PC-9 (cell line): Measurements from ENCODE around the gene GRIA1. TPM values are rescaled to one million over a fixed set of nuclear protein-coding genes. Genes with fewer than 3 reads are reported as not detected.

Source experiments
- BruUV-seq: library from RNA; stranded (reverse); fragments of 400-500 nt; replicated peaks from 2 replicates; lab custom pipeline; 2021; lab: Mats Ljungman, UMichigan
- CTCF ChIA-PET: fragments of 300-600 bp; sonication (Branson Sonifier 250); formaldehyde crosslinking; loops from one replicate; lab custom pipeline; 2022; ENCODE audit warnings: antibody characterized with exemption; lab: Charles Lee
- POLR2A ChIA-PET: fragments of 300-600 bp; sonication (Branson Sonifier 250); formaldehyde crosslinking; loops from one replicate; lab custom pipeline; 2022; ENCODE audit warnings: antibody characterized with exemption; ENCODE audit not compliant: unreplicated experiment; lab: Charles Lee
- DNase-seq, 2 experiments: peaks; one replicate each; pipeline versions ENCODE4 v3.0.0 to v3.0.0-alpha.2; 2015 to 2022; ENCODE audit warnings: mixed read lengths in 1 of 2
- H2AFZ ChIP-seq: fragments of 200-600 bp; sonication (generic); 2 replicates; pipeline ENCODE4 v1.8.1; 2017; ENCODE audit warnings: antibody characterized with exemption
- H3F3A ChIP-seq: fragments of 200-600 bp; sonication (generic); 2 replicates; pipeline ENCODE4 v1.8.1; 2017; ENCODE audit warnings: antibody characterized with exemption, mild to moderate bottlenecking, low read depth; ENCODE audit not compliant: insufficient read depth
- H3K27ac ChIP-seq: fragments of 200-600 bp; sonication (generic); 2 replicates; pipeline ENCODE4 v1.6.1; 2016; ENCODE audit warnings: mixed run types
- H3K27me3 ChIP-seq: fragments of 200-600 bp; sonication (generic); 2 replicates; pipeline ENCODE4 v1.6.1; 2016; ENCODE audit warnings: low read depth, mixed run types; ENCODE audit not compliant: insufficient read depth
- H3K36me3 ChIP-seq: fragments of 200-600 bp; sonication (generic); 2 replicates; pipeline ENCODE4 v1.6.1; 2016; ENCODE audit warnings: low read depth, mixed run types
- H3K4me1 ChIP-seq: fragments of 200-600 bp; sonication (generic); replicated peaks from 2 replicates; pipeline ENCODE4 v1.6.1; 2016; ENCODE audit warnings: mixed run types; ENCODE audit not compliant: insufficient read depth
- H3K4me2 ChIP-seq: fragments of 200-600 bp; sonication (generic); 2 replicates; pipeline ENCODE4 v1.6.1; 2017; ENCODE audit warnings: mixed run types
- H3K4me3 ChIP-seq: fragments of 200-600 bp; sonication (generic); 2 replicates; pipeline ENCODE4 v1.6.1; 2016; ENCODE audit warnings: mixed run types
- H3K79me2 ChIP-seq: fragments of 200-600 bp; sonication (generic); 2 replicates; pipeline ENCODE4 v1.6.1; 2017; ENCODE audit warnings: low read depth, mixed run types
- H3K9me2 ChIP-seq: fragments of 200-600 bp; sonication (generic); 2 replicates; pipeline ENCODE4 v1.8.1; 2017; ENCODE audit warnings: mild to moderate bottlenecking; ENCODE audit not compliant: insufficient read depth
- H3K9me3 ChIP-seq: fragments of 200-600 bp; sonication (generic); 2 replicates; pipeline ENCODE4 v1.8.1; 2016; ENCODE audit warnings: low read depth; ENCODE audit not compliant: insufficient read depth
- H4K20me1 ChIP-seq: fragments of 200-600 bp; sonication (generic); 2 replicates; pipeline ENCODE4 v1.8.1; 2017; ENCODE audit not compliant: insufficient read depth
- CTCF ChIP-seq: fragments of 200-600 bp; sonication (generic); conservative IDR thresholded peaks from 2 replicates; pipeline ENCODE4 v1.6.1; 2017; ENCODE audit warnings: mixed run types, antibody characterized with exemption, mild to moderate bottlenecking, moderate library complexity
- EZH2 ChIP-seq: fragments of 200-600 bp; sonication (generic); IDR thresholded peaks from 2 replicates; pipeline ENCODE4 v1.8.0; 2017; ENCODE audit warnings: antibody characterized with exemption, low read depth
- intact Hi-C: fragments of 100-400 bp; cut with micrococcal nuclease; formaldehyde crosslinking; loops from one replicate; pipeline ENCODE4 v1.10.0; 2022; ENCODE audit not compliant: unreplicated experiment
- total RNA-seq: library from RNA; stranded (reverse); gene quantifications from 2 replicates; pipeline ENCODE4 v1.2.3, GENCODE V29; 2021

The GRIA1 gene
- total RNA-seq, 1 experiment from 2014 or later: not detected

- no peaks in the 10 kb centered on the region for H3K79me2 ChIP-seq
- no peaks in the 10 kb centered on the region for H3K4me1 ChIP-seq
- no peak for TF ChIP-seq CTCF
- TF ChIP-seq EZH2: no peak
- no peak overlapping the region for H2AFZ ChIP-seq
- ChIA-PET CTCF (no interaction called here), POLR2A (no interaction called here)
- no peak overlapping the region for H3K4me2 ChIP-seq
- no peaks in the 10 kb centered on the region for H4K20me1 ChIP-seq
- H3K4me3 ChIP-seq: no peak overlapping the region
- BruUV-seq: no TSS peak
- DNase-seq: no peak
- no peaks in the 10 kb centered on the region for H3K9me3 ChIP-seq
- no peaks in the 10 kb centered on the region for H3K36me3 ChIP-seq
- no peaks in the 10 kb centered on the region for H3K9me2 ChIP-seq
- H3F3A ChIP-seq: no peaks in the 10 kb centered on the region
- no peak overlapping the region for H3K27ac ChIP-seq
- no peaks in the 10 kb centered on the region; the same call in 1 of the 2 replicates for H3K27me3 ChIP-seq
- intact Hi-C loops: no loop called here
Measured at GRCh38 chr5:153636670-153637451, 146.4 kb downstream of the GRIA1 start.

GRCh38 chr5:153640293-153640692 is 149.8 kb downstream of the GRIA1 start:
- H3K9me2 ChIP-seq: no peaks in the 10 kb centered on the region
- H2AFZ ChIP-seq: no peak overlapping the region
- DNase-seq: no peak
- H3K9me3 ChIP-seq: no peaks in the 10 kb centered on the region
- H3K4me1 ChIP-seq: no peaks in the 10 kb centered on the region
- no peaks in the 10 kb centered on the region; the same call in 1 of the 2 replicates for H3K27me3 ChIP-seq
- no peaks in the 10 kb centered on the region for H3K79me2 ChIP-seq
- POLR2A ChIA-PET: no interaction called here
- intact Hi-C loops: no loop called here
- TF ChIP-seq CTCF (no peak), EZH2 (no peak)
- H3F3A ChIP-seq: no peaks in the 10 kb centered on the region
- H4K20me1 ChIP-seq: no peaks in the 10 kb centered on the region; the same call in 1 of the 2 replicates
- no peak overlapping the region for H3K27ac ChIP-seq
- no TSS peak for BruUV-seq
- H3K4me3 ChIP-seq: no peak overlapping the region
- no peak overlapping the region for H3K4me2 ChIP-seq
- H3K36me3 ChIP-seq: no peaks in the 10 kb centered on the region
- CTCF ChIA-PET: no interaction called here

GRCh38 chr5:153641183-153641688 is 150.8 kb downstream of the GRIA1 start:
- H4K20me1 ChIP-seq: no peaks in the 10 kb centered on the region; the same call in 1 of the 2 replicates
- H3K27ac ChIP-seq: no peak overlapping the region
- TF ChIP-seq CTCF (no peak), EZH2 (no peak)
- H3K27me3 ChIP-seq: no peaks in the 10 kb centered on the region
- H3K9me3 ChIP-seq: no peaks in the 10 kb centered on the region
- H3K4me1 ChIP-seq: no peaks in the 10 kb centered on the region
- H3K36me3 ChIP-seq: no peaks in the 10 kb centered on the region
- H3K4me3 ChIP-seq: no peak overlapping the region
- no peaks in the 10 kb centered on the region for H3F3A ChIP-seq
- ChIA-PET CTCF (no interaction called here), POLR2A (no interaction called here)
- H3K9me2 ChIP-seq: no peaks in the 10 kb centered on the region
- no peaks in the 10 kb centered on the region for H3K79me2 ChIP-seq
- no peak overlapping the region for H3K4me2 ChIP-seq
- intact Hi-C loops: no loop called here
- no peak for DNase-seq
- no peak overlapping the region for H2AFZ ChIP-seq
- no TSS peak for BruUV-seq
